Measurements from ENCODE around the gene ROPN1L. TPM values are rescaled to one million over a fixed set of nuclear protein-coding genes. Genes with fewer than 3 reads are reported as not detected.

The ROPN1L gene
- total and polyA plus RNA-seq, 2 of the 4 experiments (the other 2 are of a cell fraction) = 0.34 to 0.36 TPM

GRCh38 chr5:10476878-10477277 is 35.2 kb downstream of the ROPN1L start:
- ChIA-PET POLR2A (ENCODE audit: unreplicated experiment) (no interaction called here), CTCF (no interaction called here)
- in situ Hi-C loops (cut with MboI; ENCODE audit: low sequenced_read_pairs) = no loop called here

More at GRCh38 chr5:10476878-10477277, 35.2 kb downstream of the ROPN1L start:
- Histone ChIP-seq H2BK5ac (ENCODE audit: low read depth, low read length, poor library complexity, severe bottlenecking) (no peak overlapping the region), H4K20me1 (ENCODE audit: insufficient read depth, low read length) (no peaks in the 10 kb centered on the region), H3K18ac (ENCODE audit: low read depth, low read length) (no peak overlapping the region), H3K4me3 (ENCODE audit: insufficient read depth, low read depth, low read length) (no peak overlapping the region), H3K9me1 (ENCODE audit: insufficient read depth, low read length) (peaks cover 10% of the 10 kb centered on the region; the same call in 1 of the 2 replicates), H3K27ac (ENCODE audit: insufficient read depth, low read length) (no peak overlapping the region), H3K23ac (ENCODE audit: low read depth, low read length) (no peak overlapping the region), H3K56ac (ENCODE audit: extremely low read depth, insufficient read depth, low read length) (no peak overlapping the region), H4K5ac (ENCODE audit: low read depth, low read length) (no peak overlapping the region), H3K4ac (ENCODE audit: low read depth, low read length) (no peak overlapping the region), H3K36me3 (ENCODE audit: control insufficient read depth, insufficient read depth, low read length) (no peaks in the 10 kb centered on the region), H2BK120ac (ENCODE audit: low read depth, low read length) (no peak overlapping the region), H4K91ac (ENCODE audit: insufficient read depth, low read depth, low read length) (no peak overlapping the region), H4K8ac (ENCODE audit: low read depth in 2 of 2, low read length in 2 of 2) (no peak overlapping the region; a peak in 1 of 4 replicates), H3K4me2 (ENCODE audit: low read depth, low read length) (no peak overlapping the region), H3K9ac (ENCODE audit: low read depth, low read length) (no peak overlapping the region), H2AK9ac (replicated peaks; ENCODE audit: low read depth, low read length, poor library complexity) (no peak overlapping the region), H3K4me1 (ENCODE audit: control insufficient read depth, insufficient read depth, low read length) (peaks cover 15% of the 10 kb centered on the region), H3K79me1 (ENCODE audit: low read depth in 1 of 2, low read length in 2 of 2) (0 out of 4 replicates have a peak, but pooled peaks cover 0 to 2% of the 10 kb centered on the region in 2 experiments), H2BK20ac (ENCODE audit: low read depth, low read length) (no peak overlapping the region), H2AK5ac (ENCODE audit: low read depth, low read length) (peak overlapping the region; percentile 94; the same call in 1 of the 2 replicates), H2BK15ac (ENCODE audit: low read depth, low read length) (0 out of 3 replicates have a peak overlapping the region, but pooled peaks have one; percentile 60), H2AFZ (replicated peaks; ENCODE audit: low read length, poor library complexity) (no peak overlapping the region), H3K14ac (replicated peaks; ENCODE audit: low read depth, low read length) (no peak overlapping the region), H3K27me3 (ENCODE audit: control insufficient read depth, insufficient read depth, low read length) (no peaks in the 10 kb centered on the region), H3K9me3 (ENCODE audit: control insufficient read depth, insufficient read depth, low read length) (peaks cover 9% of the 10 kb centered on the region)
- TF ChIP-seq FOS (IDR thresholded peaks at IDR 0.05; ENCODE audit: low read depth, low read length) (no peak), USF2 (IDR thresholded peaks at IDR 0.05; ENCODE audit: low read depth, low read length) (no peak), MAZ (IDR thresholded peaks at IDR 0.05; ENCODE audit: borderline replicate concordance, low read depth, low read length) (no peak)
- no TSS peak for BruUV-seq (replicated peaks)
- intact Hi-C loops (cut with micrococcal nuclease) = no loop called here
- dilution Hi-C loops (cut with HindIII; ENCODE audit: low sequenced_read_pairs, unreplicated experiment) = no loop called here
- WGBS, 2 experiments (ENCODE audit: extremely low coverage in 2 of 2, insufficient read length in 1 of 2) = no CpG with 5 or more reads among the region's 3 CpGs
- ATAC-seq (ENCODE audit: low read depth) = no peak
- DNase-seq = no peak
